ENCODE results near the gene JAKMIP2.
"Not testable (repeated sequence)": the region's sequence is repeated elsewhere in the genome, so short reads cannot be mapped to it uniquely, and the experiment has no call there.

JAKMIP2 gene

GRCh38 chr5:147782110-147783028, at the start of gene JAKMIP2:
Gene JAKMIP2, minus strand, starts transcription at chr5:147782728. Its CDS starts 110,922 bp downstream, at chr5:147671806.
- DNase-seq = peak; percentile 80 to 93

DNA sequence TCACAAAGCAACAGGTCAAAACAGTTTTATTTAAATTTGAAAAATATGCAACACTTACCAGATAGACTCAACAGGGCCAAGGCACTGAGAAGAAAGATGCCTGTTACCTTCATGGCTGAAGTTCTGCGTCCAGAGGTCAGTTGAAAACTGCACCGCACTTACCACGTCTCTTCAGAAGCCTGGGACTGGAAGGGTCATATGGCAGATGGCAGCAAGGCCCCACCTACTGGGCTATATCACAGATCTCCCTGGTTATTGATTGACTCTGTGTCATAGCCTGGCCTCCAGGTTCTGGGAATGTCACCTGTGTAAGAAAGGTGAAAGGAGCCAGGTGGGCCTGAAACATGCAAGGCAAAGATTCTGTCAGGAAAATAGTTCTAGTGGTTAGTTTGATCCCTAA, 48.9 kb upstream of the JAKMIP2 start, which contains the start of gene SPINK1:
SPINK1 (minus strand) TSS at position 207 of the 400 bp plus-strand sequence; CDS start at position 113, 94 bp downstream.
- no peak for DNase-seq

- DNase-seq = no peak
Measured at GRCh38 chr5:147830035-147830434, 47.5 kb upstream of the JAKMIP2 start.

DNA sequence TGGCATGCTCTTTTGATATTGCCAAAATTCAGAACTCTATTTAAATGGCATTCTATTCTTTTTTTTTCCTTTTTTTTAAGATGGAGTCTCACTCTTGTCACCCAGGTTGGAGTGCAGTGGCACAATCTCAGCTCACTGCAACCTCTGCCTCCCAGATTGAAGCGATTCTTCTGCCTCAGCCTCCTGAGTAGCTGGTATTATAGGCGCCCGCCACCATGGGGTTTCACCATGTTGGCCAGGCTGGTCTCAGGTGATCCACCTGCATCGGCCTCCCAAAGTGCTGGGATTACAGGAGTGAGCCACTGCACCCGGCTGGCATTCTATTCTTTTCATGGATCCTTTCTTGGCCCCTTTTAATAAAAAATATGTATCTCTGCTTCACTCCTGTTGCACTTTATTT, 44.5 kb upstream of the JAKMIP2 start:
- DNase-seq = not testable (repeated sequence)

DNA sequence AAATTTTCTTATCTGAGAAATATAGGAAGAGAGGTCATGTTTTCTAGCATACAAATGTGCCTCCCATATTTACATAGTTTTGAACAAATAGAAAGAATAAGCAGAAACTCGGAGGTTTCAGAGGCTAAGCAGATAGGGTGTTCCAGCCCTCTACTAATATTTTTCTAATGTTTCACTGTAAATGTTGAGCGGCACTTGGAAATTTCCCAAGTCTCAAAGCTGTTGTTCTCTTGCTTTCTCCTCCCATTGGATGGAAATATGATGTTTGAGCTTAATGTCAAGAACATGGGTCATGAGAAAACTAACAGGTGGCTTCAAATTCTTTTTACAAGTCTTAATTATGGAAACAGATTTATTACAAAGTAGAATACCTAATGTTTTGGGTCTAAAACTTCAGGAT, 43.8 kb upstream of the JAKMIP2 start:
- no peak for DNase-seq

- DNase-seq = peak; percentile 32 to 58
Measured at GRCh38 chr5:147822686-147823491, 40.4 kb upstream of the JAKMIP2 start.

DNA sequence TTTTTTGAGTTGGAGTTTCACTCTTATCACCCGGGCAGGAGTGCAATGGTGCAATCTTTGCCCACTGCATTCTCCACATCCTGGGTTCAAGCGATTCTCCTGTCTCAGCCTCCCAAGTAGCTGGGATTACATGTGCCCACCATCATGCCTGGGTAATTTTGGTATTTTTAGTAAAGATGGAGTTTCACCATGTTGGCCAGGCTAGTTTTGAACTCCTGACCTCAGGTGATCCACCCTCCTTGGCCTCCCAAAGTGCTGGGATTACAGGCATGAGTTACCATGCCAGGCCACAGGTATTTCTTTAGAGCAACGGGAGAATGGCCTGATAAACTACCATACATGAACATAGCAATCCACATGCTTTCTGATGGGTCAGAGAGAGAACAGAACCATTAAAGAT, 39.7 kb upstream of the JAKMIP2 start:
- DNase-seq = not testable (repeated sequence)

- no peak for DNase-seq
Measured at GRCh38 chr5:147821766-147822165, 39.2 kb upstream of the JAKMIP2 start.

DNA sequence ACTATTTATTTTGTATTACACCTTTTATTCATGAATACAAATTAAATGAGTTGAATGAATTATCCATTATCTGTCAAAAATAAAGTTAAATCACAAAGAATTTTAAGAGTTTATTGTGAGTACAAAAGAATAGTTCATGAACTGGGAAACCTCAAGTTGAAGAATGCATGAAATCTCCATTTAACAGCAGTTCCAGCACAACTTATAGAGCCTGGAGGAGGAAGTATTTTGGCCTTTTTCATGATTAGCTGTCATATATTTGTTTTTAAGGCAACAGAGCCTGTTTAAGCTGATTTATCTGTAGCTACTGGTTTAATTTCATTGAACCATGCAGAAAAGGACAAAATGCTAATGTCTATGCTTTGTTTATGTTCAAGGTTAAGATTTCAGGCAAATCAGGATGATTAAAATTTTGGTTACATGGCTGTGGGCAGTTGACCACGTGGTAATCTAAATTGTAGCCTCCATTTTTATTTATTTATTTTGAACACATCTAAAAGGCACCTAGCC, 36.8 kb upstream of the JAKMIP2 start:
- no peak for DNase-seq

GRCh38 chr5:147818290-147818689, 35.8 kb upstream of the JAKMIP2 start:
- DNase-seq = no peak

- no peak for DNase-seq
Measured at GRCh38 chr5:147813696-147814095, 31.2 kb upstream of the JAKMIP2 start.

DNA sequence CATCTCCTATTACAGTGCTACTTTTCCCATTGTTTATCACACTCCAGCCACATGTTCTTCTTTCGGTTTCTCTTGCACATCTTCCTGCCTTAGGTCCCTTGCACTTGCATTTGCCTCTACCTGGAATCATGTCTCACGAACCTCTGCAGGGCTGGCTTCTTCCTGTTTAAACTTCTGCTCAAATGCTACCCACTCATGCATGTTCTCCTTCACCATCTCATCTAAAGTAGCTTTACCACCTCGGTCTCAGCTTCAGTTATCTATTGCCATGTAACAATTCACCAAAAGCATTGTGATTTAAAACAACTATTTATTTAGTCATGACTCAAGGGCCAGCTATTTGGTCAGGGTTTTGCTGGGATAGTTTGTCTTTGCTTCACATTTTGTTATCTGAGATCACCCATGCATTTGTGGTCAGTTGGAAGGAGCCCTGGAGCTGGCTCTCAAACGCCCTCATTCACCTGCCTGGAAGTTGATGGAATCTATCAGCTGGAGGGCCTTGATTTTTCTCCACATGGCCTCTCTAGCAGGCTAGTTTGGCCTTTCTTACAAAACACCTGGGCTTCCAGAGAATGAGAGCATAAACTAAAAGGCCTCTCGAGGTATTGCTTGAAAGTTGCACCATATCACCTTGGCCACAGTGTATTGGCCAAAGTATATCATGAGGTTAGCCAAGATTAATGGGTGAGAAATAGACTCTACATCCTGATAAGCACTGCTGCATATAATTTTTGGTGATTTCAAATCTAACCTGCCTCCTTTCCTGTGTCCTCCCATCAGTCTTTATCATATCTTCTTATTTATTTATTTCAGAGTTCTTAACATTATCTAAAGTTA, 27.5 kb upstream of the JAKMIP2 start:
- no peak for DNase-seq

- no peak for DNase-seq
Measured at GRCh38 chr5:147805030-147805454, 22.5 kb upstream of the JAKMIP2 start.

GRCh38 chr5:147804334-147804733, 21.8 kb upstream of the JAKMIP2 start:
- no peak for DNase-seq

- no peak for DNase-seq
Measured at GRCh38 chr5:147803926-147804325, 21.4 kb upstream of the JAKMIP2 start.

GRCh38 chr5:147803161-147803560, 20.6 kb upstream of the JAKMIP2 start:
- not testable (repeated sequence) for DNase-seq

DNA sequence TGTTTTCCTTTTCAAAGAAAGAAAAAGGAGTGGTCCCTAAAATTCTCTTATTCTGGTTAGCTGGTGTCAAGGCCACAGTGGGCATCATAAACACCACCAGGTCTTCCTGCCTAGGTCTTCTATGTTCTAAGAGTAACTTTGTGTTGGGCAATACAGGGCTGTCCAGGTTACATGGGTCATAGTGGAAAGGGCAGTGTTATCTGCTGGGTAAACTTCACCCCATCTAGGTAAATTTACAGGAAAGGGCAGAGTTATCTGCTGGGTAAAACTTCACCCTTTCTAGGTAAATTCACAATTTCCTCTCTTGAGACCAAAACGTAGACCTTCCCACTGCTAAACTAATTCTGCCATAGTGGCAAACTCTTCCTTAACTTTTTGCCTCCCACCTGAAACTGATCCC, 18.9 kb upstream of the JAKMIP2 start:
- DNase-seq = no peak

DNA sequence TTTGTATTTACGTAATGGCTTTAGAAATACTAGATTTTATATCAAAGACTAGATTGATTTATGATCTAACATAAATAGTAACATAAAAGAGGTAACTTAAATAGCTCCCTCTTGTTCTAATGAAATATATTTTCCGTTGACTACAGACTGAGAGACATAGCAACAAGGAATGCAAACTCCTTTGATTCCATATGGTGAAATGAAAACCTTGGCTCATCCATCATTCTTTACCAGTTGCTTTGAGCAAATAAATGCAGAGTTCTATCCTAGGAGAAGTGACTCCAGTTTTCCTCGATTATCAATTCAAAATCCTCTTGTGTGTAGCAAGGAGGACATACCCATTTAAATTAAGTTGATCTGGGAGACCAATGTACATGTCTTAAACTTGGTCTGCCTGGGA, 18.0 kb upstream of the JAKMIP2 start:
- DNase-seq = no peak

DNA sequence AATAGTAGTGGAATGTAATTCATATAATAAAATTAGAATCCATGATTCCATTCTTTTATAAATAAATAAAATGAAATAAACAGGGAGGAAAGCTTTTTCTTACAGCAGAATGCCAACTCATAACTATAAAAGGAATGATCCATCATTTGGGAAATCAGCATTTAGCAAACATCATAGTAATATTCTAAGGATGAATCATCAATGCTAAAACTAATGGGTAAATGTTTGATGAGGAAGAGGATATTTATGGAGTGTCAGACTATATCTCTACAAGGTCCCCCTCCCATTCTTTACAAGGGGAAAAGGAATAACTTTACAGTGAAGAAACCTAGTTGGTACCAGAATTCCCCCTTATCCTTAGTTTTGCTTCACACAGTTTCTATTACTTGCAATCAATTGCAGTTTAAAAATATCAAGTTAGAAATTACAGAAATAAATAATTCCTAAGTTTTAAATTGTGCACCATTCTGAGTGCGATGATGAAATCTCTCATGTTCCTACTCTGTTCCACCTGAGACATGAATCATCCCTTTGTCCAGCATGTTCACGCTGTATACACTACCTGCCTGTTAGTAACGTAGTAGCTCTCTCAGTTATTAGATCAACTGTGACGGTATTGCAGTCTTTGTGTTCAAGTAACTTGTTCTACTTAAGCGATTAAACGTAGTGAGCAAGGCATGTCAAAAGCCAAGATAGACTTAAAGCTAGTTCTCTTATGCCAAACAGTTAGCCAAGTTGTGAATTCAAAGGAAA, 14.2 kb upstream of the JAKMIP2 start:
- no peak for DNase-seq

DNA sequence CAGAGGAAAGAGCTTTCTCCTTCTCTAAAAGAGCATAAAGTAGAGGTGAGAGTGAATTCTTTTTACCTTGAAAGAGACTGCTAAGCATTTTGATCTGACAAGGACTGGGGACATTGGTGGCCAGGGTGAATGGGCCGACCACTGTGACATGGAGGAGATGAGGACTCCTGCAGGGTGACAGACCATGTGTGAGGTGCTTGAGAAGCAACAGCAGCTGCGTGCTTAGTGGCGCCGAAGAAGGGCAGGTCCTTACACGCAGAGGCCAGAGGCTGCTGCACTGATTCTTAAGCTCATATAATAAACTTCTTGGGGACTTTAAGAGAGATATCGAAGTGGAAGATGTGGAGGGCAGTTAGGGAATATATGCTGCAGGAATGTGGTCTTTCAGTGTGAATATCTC, 8.7 kb upstream of the JAKMIP2 start:
- DNase-seq = no peak

DNA sequence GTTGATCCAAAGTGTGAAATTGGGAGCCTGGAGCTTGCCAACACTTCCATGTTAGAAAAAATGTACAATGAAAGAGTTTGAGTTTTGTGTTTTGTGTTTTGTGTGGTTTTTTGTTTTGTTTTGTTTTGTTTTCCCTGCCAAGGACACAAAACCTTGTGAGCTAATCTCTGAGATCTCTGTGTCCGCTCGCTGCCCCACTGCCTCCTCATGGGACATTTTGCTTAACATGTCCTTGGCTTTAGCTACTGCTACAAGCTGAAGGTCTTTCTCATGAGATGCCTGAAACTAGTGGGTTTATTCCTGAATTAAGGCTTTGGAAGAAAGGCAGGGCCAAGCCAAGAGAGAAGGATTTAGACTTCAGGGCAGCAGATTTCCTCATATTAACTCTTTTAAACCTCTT, 7.3 kb upstream of the JAKMIP2 start:
- no peak for DNase-seq

DNA sequence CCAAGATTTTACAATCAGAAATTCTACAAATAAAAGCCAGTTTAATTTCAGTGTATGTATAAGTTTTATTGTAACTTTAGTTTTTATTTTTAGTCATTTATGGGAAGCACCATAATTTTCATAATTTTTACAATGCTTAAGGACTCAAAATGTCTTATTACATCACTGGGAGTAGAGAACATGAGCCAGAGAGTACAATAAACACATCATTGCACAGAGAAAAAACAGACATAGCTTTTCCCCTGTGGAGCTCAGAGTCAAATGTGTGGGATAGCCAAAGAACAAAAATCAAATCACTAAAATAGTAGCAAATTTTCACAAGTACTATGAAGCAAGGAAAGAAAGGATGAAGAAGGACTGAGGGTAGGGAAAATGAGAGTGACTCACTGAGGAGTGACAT, 5.5 kb upstream of the JAKMIP2 start:
- no peak for DNase-seq

All from NCI-H187 (cell line).